Kidney glomerular epithelial cell (primary cell): Measurements from ENCODE around the gene ABCD4.

Experiments
- DNase-seq: peaks from one replicate; lab custom pipeline; 2025; lab: John Stamatoyannopoulos, UW

The ABCD4 gene

DNA sequence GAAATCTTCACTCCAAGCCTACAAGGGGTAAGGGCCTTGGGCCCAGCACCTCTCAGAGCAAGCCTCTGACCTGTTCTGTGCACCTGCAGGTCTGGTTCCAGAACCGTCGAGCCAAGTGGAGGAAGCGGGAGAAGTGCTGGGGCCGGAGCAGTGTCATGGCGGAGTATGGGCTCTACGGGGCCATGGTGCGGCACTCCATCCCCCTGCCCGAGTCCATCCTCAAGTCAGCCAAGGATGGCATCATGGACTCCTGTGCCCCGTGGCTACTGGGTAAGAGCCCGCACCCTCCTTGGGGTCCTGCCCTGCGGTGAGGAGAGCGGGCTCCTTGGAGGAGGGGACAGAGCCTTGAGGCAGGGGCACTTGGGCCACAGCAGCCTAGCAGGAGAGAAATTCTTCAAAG, 43.2 kb downstream of the ABCD4 start:
- no peak for DNase-seq

- no peak for DNase-seq
Observed at GRCh38 chr14:74258764-74259035, 44.0 kb downstream of the ABCD4 start.

DNA sequence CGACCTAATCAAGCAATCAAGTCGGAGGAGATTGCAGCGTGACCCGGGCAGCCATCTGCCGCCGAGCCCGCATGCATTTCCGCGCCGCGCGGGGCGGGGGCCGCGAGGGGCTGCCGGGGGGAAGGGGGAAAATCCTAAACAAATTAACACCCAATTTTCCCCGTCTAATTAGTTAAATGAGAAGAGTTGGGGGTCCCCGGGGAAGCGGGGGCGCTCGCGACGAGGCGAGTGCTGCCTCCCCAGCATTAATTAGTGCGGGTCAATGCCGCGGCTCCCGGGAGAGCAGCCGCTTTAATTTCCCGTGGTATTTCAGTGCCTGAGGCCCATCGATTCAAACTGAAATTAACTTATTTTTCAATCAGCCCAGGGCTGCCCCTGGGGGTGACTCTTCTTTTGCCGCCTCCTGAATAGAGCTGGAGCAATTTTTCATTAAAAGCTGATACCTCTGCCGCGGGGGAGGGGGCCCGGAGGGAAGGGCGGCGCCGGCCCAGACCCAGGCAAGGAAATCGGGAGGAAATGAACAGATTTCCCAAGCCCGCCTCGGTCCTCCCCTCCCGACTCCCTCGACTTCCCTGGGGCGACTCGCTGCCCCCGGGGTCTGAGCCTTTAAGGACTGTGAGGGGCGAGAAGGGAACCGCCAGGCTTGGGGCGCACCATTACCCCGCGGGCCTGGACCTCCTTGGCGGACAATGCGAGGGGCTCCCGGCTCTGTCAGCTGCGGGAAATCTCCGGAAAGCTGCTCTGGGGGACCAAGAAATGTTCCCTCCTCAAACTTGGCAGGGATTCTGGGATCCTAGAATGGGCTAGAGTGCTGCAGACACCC, 44.6 kb downstream of the ABCD4 start:
- no peak for DNase-seq

DNA sequence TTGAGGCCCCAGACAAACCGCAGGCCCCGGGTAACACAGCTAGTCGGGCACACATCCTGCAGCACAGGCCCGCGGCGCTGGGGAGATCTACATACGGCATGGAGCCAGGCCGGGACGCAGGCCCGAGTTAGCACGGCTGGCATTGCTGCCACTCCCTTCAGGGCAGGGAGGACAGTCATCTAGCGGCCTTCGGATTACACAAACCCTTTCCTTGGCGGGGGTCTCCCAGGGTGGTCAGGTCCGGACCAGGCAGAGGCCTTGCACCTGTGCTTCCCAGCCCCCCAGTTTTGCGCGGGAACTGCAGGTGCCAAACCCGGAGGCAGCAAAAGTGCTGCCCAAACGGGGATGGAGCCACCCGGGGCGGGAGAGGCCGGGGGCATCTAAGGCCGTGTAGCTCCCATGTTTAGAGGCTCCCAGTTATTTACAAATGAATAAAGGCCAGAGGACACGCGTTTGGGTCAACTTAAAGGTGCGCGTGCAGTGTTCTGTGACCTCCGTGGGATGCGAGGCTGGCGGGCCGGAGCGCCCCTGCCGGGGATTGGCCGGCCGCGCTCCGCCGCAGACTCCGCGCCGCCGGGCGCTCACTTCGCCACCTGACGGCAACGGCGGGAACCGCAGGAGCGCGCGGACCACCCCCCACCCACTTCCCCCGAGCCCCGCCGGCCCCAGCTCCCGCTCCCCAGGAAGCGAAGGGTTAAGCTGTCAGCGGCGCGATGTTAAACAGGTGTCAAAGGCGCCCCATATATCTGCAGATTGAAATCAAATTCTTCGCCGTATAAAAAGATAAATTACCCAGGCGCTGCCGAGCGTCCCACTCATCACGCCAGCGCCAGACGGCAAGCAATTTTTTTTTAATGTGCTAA, 45.4 kb downstream of the ABCD4 start:
- no peak for DNase-seq

DNA sequence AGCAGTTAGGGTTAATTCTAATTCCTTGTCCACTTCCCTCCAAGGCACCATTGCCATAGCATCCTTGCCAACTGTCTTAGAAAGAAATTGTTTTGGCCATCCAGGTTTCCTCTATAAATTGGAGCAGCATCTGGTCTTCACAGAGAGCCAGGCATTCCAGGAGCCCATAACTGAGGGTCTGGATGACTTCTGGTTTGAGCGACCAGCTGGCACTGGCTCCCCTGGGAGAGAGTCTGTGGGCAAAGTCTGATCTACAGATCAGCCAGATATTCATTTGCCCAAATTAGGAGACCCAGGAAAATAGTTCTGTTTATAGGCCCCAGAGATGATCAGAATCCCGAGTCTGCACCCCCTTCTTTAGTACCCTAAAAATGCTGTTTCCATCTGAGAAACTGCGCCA, 47.5 kb downstream of the ABCD4 start:
- no peak for DNase-seq

DNA sequence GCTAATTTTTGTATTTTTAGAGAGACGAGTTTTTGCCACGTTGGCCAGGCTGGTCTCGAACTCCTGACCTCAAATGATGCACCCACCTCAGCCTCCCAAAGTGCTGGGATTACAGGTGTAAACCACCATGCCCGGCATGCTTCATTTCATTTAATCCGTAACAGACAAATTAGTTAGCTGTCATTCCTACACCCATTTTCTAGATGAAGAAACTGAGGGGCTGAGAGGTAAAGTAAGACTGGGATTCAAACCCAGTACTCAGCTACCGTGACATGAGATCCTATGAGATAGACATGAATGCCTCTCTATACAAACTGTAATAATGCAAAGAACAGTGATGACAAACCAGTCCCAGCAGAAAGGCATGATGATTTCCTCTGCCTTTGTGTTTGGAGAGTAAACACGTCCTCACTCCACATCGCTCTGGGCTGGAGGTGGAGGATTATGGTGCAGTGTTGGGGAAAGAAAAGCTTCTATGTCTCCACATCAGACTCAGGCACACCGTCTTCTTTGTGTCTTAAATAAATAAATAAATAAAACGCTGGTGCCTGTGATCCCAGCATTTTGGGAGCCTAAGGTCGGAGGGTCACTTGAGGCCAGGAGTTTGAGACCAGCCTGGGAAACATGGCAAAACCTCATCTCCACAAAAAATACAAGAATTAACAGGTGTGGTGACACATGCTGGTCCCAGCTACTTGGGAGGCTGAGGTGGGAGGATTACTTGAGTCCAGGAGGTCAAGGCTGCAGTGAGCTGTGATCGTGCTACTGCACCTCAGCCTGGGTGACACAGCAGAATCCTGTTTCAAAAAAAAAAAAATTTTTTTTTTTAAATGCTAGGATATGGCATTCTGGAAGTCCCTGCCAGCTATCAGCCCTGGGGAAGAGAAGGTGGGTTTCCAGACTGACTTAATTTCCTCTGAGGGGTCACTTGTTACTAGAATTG, 53.0 kb downstream of the ABCD4 start:
- DNase-seq, result no peak

- DNase-seq, result no peak
Observed at GRCh38 chr14:74248017-74248416, 54.7 kb downstream of the ABCD4 start.

DNA sequence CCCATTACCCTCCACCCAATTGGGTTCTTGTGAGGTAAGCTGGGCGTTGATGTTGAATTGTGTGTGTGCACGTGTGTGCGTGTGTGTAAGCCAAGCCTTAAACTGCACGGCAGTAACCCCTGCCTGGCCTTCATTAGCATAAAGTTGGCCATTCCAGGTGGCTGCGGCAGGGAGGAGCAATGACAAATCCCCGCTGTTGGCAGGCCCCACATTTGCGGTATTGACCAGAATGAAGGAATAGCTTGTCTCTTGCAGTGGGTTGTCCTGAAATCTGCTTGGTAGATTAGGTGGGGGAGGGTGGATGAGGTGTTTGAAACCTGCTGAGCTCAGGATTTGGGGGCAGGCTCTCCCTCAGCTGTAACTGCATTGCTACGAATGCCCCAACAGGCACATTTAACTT, 56.2 kb downstream of the ABCD4 start:
- no peak for DNase-seq

DNA sequence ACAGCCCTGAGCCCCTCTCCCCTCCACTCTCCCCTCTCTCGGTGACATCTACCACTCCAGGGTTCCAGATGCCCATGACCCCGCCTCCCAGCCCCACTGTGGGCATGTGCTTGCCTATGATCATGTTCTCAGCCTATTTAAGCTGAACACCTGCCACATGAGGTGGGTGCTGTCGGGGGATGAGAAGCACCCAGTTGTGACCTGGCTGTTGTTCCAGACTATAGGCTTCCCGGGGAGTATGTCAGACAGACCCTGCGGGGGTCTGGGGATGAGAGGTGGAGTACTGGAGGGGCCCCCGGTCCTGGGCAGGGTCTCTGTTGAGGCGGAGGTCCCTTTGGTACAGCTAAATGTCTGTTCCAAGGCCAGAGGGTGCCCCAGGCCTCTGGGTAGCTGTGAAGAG, 57.4 kb downstream of the ABCD4 start:
- DNase-seq, result no peak

- DNase-seq, result no peak
Observed at GRCh38 chr14:74244115-74244514, 58.6 kb downstream of the ABCD4 start.

- DNase-seq, result no peak
Observed at GRCh38 chr14:74243051-74243450, 59.7 kb downstream of the ABCD4 start.

- DNase-seq, result no peak
Observed at GRCh38 chr14:74242780-74243042, 60.0 kb downstream of the ABCD4 start.

- no peak for DNase-seq
Observed at GRCh38 chr14:74242021-74242779, 60.5 kb downstream of the ABCD4 start.

GRCh38 chr14:74241652-74242017, 61.1 kb downstream of the ABCD4 start:
- no peak for DNase-seq

DNA sequence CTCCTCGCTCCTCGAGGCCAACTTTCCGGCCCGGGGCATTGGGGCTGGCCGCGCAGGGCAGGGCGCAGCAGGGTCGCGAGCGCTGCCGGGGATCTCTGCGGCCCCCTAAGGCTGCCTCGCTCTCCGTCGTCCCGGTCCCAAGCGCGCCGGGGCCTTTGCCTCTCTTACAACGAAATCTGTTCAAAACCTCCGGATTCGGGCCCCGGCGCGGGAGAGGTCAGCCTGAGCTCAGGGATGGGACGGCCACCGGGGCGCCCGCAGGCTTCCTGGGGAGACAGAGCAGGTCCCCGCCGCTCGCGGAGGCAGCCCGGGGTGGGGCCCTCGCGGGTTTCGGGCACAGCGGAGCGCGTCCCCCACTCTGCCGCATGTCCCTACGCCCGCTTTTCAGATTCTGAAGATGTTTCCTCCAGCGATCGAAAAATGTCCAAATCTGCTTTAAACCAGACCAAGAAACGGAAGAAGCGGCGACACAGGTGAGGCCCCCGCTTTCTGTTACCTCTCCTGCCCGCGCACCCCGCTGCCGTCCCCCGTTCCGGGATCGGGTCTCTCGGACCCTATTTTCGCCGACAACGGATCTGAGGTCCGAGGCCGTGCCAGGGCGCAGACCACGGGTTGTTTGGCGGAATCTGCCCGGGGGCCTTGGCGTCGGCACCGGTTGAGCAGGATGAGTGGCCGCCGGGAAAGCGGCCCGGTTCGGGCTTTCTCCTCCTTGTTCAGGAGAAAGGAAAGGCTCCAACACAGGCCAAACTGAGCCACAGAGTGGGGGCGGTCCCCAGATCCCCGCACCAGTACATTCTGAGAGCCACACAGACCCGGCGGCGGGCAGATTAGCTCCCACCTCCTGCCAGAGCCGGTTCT, 61.7 kb downstream of the ABCD4 start:
- no peak for DNase-seq

- DNase-seq, result no peak
Observed at GRCh38 chr14:74239848-74240793, 62.6 kb downstream of the ABCD4 start.

GRCh38 chr14:74238974-74239847, 63.5 kb downstream of the ABCD4 start, which contains the start of gene VSX2:
Gene VSX2 (plus strand): TSS chr14:74239449. CDS start chr14:74239562, 113 bp downstream.
- DNase-seq, result no peak

GRCh38 chr14:74237441-74237840, 65.3 kb downstream of the ABCD4 start:
- no peak for DNase-seq
